Cardiac muscle cell (in vitro differentiated cells and primary cell): Measurements from ENCODE around the gene NOC4L. TPM values are rescaled to one million over a fixed set of nuclear protein-coding genes. Genes with fewer than 3 reads are reported as not detected.

Experiments
- DNase-seq, 2 donors: peaks; one replicate each; pipeline versions ENCODE4 v3.0.0 to v3.0.0-alpha.2; 2010 to 2017; ENCODE audit warnings: low read depth in 1 of 2, low spot score in 1 of 2
- H3K27ac ChIP-seq: fragments of 200-600 bp; sonication (generic); 2 replicates; pipeline ENCODE4 v1.5.1; 2016
- H3K27me3 ChIP-seq: fragments of 200-600 bp; sonication (generic); 2 replicates; pipeline ENCODE4 v1.6.0; 2016; ENCODE audit warnings: control low read depth
- H3K36me3 ChIP-seq: fragments of 200-600 bp; sonication (generic); 2 replicates; pipeline ENCODE4 v1.5.1; 2016; ENCODE audit warnings: control low read depth
- H3K4me1 ChIP-seq: fragments of 200-600 bp; sonication (generic); 2 replicates; pipeline ENCODE4 v1.8.1; 2017; ENCODE audit warnings: low read depth, mild to moderate bottlenecking, mixed run types
- H3K4me3 ChIP-seq: fragments of 200-600 bp; sonication (generic); 2 replicates; pipeline ENCODE4 v1.5.1; 2016; ENCODE audit warnings: mild to moderate bottlenecking
- H3K9me3 ChIP-seq: fragments of 200-600 bp; sonication (generic); 2 replicates; pipeline ENCODE4 v1.5.1; 2017; ENCODE audit warnings: low read depth, mild to moderate bottlenecking, control low read depth
- CTCF ChIP-seq: IDR thresholded peaks from 2 replicates; pipeline ENCODE4 v1.5.1; 2012; ENCODE audit warnings: low read depth, mild to moderate bottlenecking, low read length
- polyA plus RNA-seq: library from polyadenylated mRNA; unstranded; fragments of >200 nt; fragmentation: Nextera tagmentation; extraction: Ambion mirVana; gene quantifications from 2 replicates; pipeline ENCODE4 v1.2.1, GENCODE V29; 2016
- total RNA-seq: library from RNA; depleted of rRNA; stranded (reverse); fragments of >200 nt; gene quantifications from 2 replicates; pipeline ENCODE4 v1.2.3, GENCODE V29; 2016

The NOC4L gene
- total and polyA plus RNA-seq, 2 experiments from 2014 or later: 17.1 to 33.1 TPM

- Histone ChIP-seq H3K27ac (no peak overlapping the region), H3K36me3 (no peaks in the 10 kb centered on the region), H3K27me3 (peaks cover 10% of the 10 kb centered on the region), H3K4me1 (no peaks in the 10 kb centered on the region), H3K4me3 (no peak overlapping the region), H3K9me3 (no peaks in the 10 kb centered on the region)
- DNase-seq: no peak
- no peak for TF ChIP-seq CTCF
These were observed 35.4 kb downstream of the NOC4L start for GRCh38 chr12:132179431-132180362.

- no peak for TF ChIP-seq CTCF
- no peaks in the 10 kb centered on the region for H3K4me1 ChIP-seq
- H3K27ac ChIP-seq: no peak overlapping the region
- no peaks in the 10 kb centered on the region for H3K9me3 ChIP-seq
- DNase-seq: no peak
- no peaks in the 10 kb centered on the region for H3K36me3 ChIP-seq
- H3K4me3 ChIP-seq: no peak overlapping the region
- H3K27me3 ChIP-seq: peaks cover 16% of the 10 kb centered on the region
These were observed 36.6 kb downstream of the NOC4L start for GRCh38 chr12:132180648-132181546.

- H3K27ac ChIP-seq: no peak overlapping the region
- H3K4me3 ChIP-seq: no peak overlapping the region
- no peak for TF ChIP-seq CTCF
- H3K4me1 ChIP-seq: no peaks in the 10 kb centered on the region
- H3K27me3 ChIP-seq: peaks cover 23% of the 10 kb centered on the region
- H3K9me3 ChIP-seq: no peaks in the 10 kb centered on the region
- no peak for DNase-seq
- H3K36me3 ChIP-seq: no peaks in the 10 kb centered on the region
These were observed 37.4 kb downstream of the NOC4L start for GRCh38 chr12:132181570-132182200.

GRCh38 chr12:132182206-132182710, 38.0 kb downstream of the NOC4L start:
- Histone ChIP-seq H3K36me3 (no peaks in the 10 kb centered on the region), H3K4me3 (no peak overlapping the region), H3K27ac (no peak overlapping the region), H3K9me3 (no peaks in the 10 kb centered on the region), H3K4me1 (no peaks in the 10 kb centered on the region), H3K27me3 (peaks cover 28% of the 10 kb centered on the region)
- no peak for DNase-seq
- no peak for TF ChIP-seq CTCF

GRCh38 chr12:132182711-132183365, 38.6 kb downstream of the NOC4L start:
- DNase-seq: no peak
- H3K9me3 ChIP-seq: no peaks in the 10 kb centered on the region
- no peak overlapping the region for H3K4me3 ChIP-seq
- TF ChIP-seq CTCF: no peak
- no peak overlapping the region for H3K27ac ChIP-seq
- no peaks in the 10 kb centered on the region for H3K36me3 ChIP-seq
- H3K4me1 ChIP-seq: no peaks in the 10 kb centered on the region
- peaks cover 28% of the 10 kb centered on the region for H3K27me3 ChIP-seq
